H1 (cell line): Measurements from ENCODE around the gene SLC13A2. TPM values are rescaled to one million over a fixed set of nuclear protein-coding genes. Genes with fewer than 3 reads are reported as not detected.

ENCODE experiments used
- CTBP2 ChIP-seq: IDR thresholded peaks from 2 replicates; pipeline ENCODE4 v1.7.0; 2011; ENCODE audit warnings: borderline replicate concordance, mild to moderate bottlenecking, moderate library complexity, mixed read lengths, low read length; ENCODE audit not compliant: insufficient read depth, insufficient read length
- HDAC2 ChIP-seq, 2 experiments: fragments of 300-600 bp in 1 of 2; sonication (generic) in 1 of 2; IDR thresholded peaks; 2 replicates each; pipeline ENCODE4 v1.6.1; 2011 to 2012; ENCODE audit warnings: low read depth in 2 of 2, low read length in 2 of 2, mild to moderate bottlenecking in 2 of 2, moderate library complexity in 2 of 2, borderline replicate concordance in 1 of 2, inconsistent platforms in 1 of 2
- KDM5A ChIP-seq: fragments of 200-600 bp; IDR thresholded peaks from 2 replicates; pipeline ENCODE4 v1.7.1; 2012; ENCODE audit warnings: mild to moderate bottlenecking, low read length, inconsistent platforms, mixed read lengths
- RNF2 ChIP-seq: fragments of 200-900, 300-1000 bp; sonication (generic); IDR thresholded peaks from 2 replicates; pipeline ENCODE4 v1.7.1; 2016; ENCODE audit warnings: borderline replicate concordance, low read depth, mild to moderate bottlenecking, antibody characterized with exemption, low read length; ENCODE audit not compliant: poor library complexity, severe bottlenecking; ENCODE audit errors: missing control alignments
- SIN3A ChIP-seq, 2 experiments: IDR thresholded peaks in 1 of 2; conservative IDR thresholded peaks in 1 of 2; 2 replicates each; pipeline ENCODE4 v1.6.1; 2011 to 2012; ENCODE audit warnings: low read length in 2 of 2, improper control_type of control experiment in 1 of 2, low read depth in 1 of 2, mild to moderate bottlenecking in 1 of 2
- SP2 ChIP-seq: IDR thresholded peaks from 2 replicates; pipeline ENCODE4 v1.6.1; 2012; ENCODE audit warnings: mild to moderate bottlenecking, low read length, inconsistent platforms
- TAF7 ChIP-seq: optimal IDR thresholded peaks from 2 replicates; pipeline ENCODE3; 2011; ENCODE audit warnings: low read depth, mild to moderate bottlenecking, inconsistent platforms, low read length, moderate library complexity, borderline replicate concordance
- TCF12 ChIP-seq: IDR thresholded peaks from 2 replicates; pipeline ENCODE4 v1.6.1; 2011; ENCODE audit warnings: low read depth, mild to moderate bottlenecking, low read length
- polyA plus RNA-seq, 7 experiments: library from polyadenylated mRNA; depleted of rRNA in 3 of 7; stranded (reverse) in 5 of 7; unstranded in 2 of 7; fragments of >200 nt in 5 of 7; fragments of 200-250 nt in 2 of 7; gene quantifications; 1 replicate in 5 of 7; 2 replicates in 1 of 7; 4 replicates in 1 of 7; pipeline versions ENCODE4 v1.2.1 to v1.2.3, GENCODE V29; 2011 to 2013; ENCODE audit warnings: missing spikeins in 2 of 7, mixed read lengths in 2 of 7
- total RNA-seq: library from RNA; stranded (reverse); fragmentation: NEBNext Ultra II Directional; extraction: Animal tissue kit (Norgen Biotek cat#: 25700); gene quantifications from 2 replicates; pipeline ENCODE4 v1.2.1, GENCODE V29; 2021

SLC13A2 gene
- total and polyA plus RNA-seq, 2 of the 8 experiments (the other 6 are each of a cell fraction or from before 2014, with no cell fraction given): not detected

DNA sequence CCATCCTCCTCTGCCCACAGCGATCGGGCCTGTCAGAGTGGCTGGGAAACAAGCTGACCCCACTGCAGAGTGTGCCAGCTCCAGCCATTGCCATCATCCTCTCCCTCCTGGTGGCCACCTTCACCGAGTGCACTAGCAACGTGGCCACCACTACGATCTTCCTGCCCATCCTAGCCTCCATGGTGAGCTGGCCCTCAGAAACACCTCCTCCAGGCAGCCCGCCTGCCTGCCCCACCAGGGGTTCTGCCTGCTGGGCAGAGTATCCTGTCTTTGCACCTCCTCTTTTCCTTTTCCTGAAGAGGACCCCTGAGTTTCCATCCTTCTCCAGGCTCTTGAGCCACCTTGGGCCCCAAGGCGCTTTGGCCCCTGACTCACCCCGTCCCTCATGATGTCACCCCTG, 22.2 kb downstream of the SLC13A2 start (continued):
- TF ChIP-seq HDAC2 (IDR thresholded peaks at IDR 0.05; ENCODE audit: borderline replicate concordance in 1 of 2, low read depth in 2 of 2, low read length in 2 of 2) (no peak), SP2 (no peak), TCF12 (no peak), SIN3A (conservative IDR thresholded peaks at IDR 0.05 in 1 of 2, IDR thresholded peaks at IDR 0.05 in 1 of 2; ENCODE audit: low read depth in 1 of 2, low read length in 2 of 2) (no peak), TAF7 (no peak), CTBP2 (no peak), KDM5A (no peak), RNF2 (no peak)
